Esophagus muscularis mucosa (tissue), 4 donors: ENCODE measurements around the gene RAMACL. TPM values are rescaled to one million over a fixed set of nuclear protein-coding genes. Genes with fewer than 3 reads are reported as not detected.

Source experiments
- DNase-seq: peaks from one replicate; pipeline ENCODE4 v3.0.0-alpha.2; 2017; ENCODE audit errors: extremely low spot score
- H3K27ac ChIP-seq, 4 donors: fragments of 200-600 bp; sonication (generic); replicated peaks in 1 of 4; 1 replicate in 3 of 4; 2 replicates in 1 of 4; pipeline ENCODE4 v1.5.1; 2016 to 2019; ENCODE audit warnings: mild to moderate bottlenecking in 1 of 4
- H3K27me3 ChIP-seq, 4 donors: fragments of 200-600 bp; sonication (generic); one replicate each; pipeline versions ENCODE4 v1.5.1 to v1.6.0; 2016 to 2019
- H3K36me3 ChIP-seq, 4 donors: fragments of 200-600 bp; sonication (generic); one replicate each; pipeline ENCODE4 v1.5.1; 2016 to 2019
- H3K4me1 ChIP-seq, 4 donors: fragments of 200-600 bp; sonication (generic); one replicate each; pipeline ENCODE4 v1.5.1; 2016 to 2019
- H3K4me3 ChIP-seq, 4 donors: fragments of 200-600 bp; sonication (generic); 1 replicate in 2 of 4; 2 replicates in 2 of 4; pipeline ENCODE4 v1.5.1; 2016 to 2019; ENCODE audit warnings: mild to moderate bottlenecking in 4 of 4, moderate library complexity in 1 of 4
- H3K9me3 ChIP-seq, 4 donors: fragments of 200-600 bp; sonication (generic); 1 replicate in 3 of 4; 2 replicates in 1 of 4; pipeline ENCODE4 v1.5.1; 2016 to 2019
- CTCF ChIP-seq, 3 experiments: fragments of 200-600 bp in 2 of 3; fragments of 450-650 bp in 1 of 3; sonication (generic) in 2 of 3; IDR thresholded peaks; one replicate each; pipeline ENCODE4 v1.5.1; 2017 to 2019; ENCODE audit warnings: antibody characterized with exemption in 3 of 3, mild to moderate bottlenecking in 2 of 3, moderate library complexity in 1 of 3
- EP300 ChIP-seq: sonication (generic); formaldehyde crosslinking; IDR thresholded peaks from one replicate; pipeline ENCODE4 v1.6.1; 2017; ENCODE audit warnings: antibody characterized with exemption
- POLR2A ChIP-seq: fragments of 450-650 bp; IDR thresholded peaks from one replicate; pipeline ENCODE4 v1.6.1; 2017; ENCODE audit warnings: antibody characterized with exemption, moderate library complexity, mild to moderate bottlenecking, low read depth
- POLR2AphosphoS5 ChIP-seq, 2 donors: sonication (generic); formaldehyde crosslinking; IDR thresholded peaks; one replicate each; pipeline ENCODE4 v1.6.1; 2017; ENCODE audit warnings: antibody characterized with exemption in 2 of 2
- whole genome bisulfite sequencing: methylation state at CpG from one replicate; pipeline ENCODE4 v1.1.5; 2018; 5-methylcytosine and 5-hydroxymethylcytosine counted together
- intact Hi-C: fragments of 100-400 bp; cut with DNase I; formaldehyde crosslinking; loops from one replicate; pipeline ENCODE4 v1.15.1; 2023
- total RNA-seq, 4 donors: library from RNA; depleted of rRNA; stranded (reverse); fragments of >200 nt; gene quantifications; one replicate each; pipeline versions ENCODE4 v1.1.0 to v1.2.1, GENCODE V29; 2016

Gene RAMACL
- total RNA-seq, 4 donors from 2014 or later, result 1.2 to 2.9 (median 2.1) TPM

- peaks cover 0 to 4% (median 0%) of the 10 kb centered on the region in 4 donors for H3K9me3 ChIP-seq
- TF ChIP-seq POLR2AphosphoS5 (IDR thresholded peaks at IDR 0.05) (no peak), POLR2A (no peak), EP300 (no peak), CTCF (IDR thresholded peaks at IDR 0.05) (no peak)
- peaks cover 0 to 4% (median 0%) of the 10 kb centered on the region in 4 donors for H3K36me3 ChIP-seq
- intact Hi-C loops, result no loop called here
- no peak overlapping the region for H3K27ac ChIP-seq
- no peak overlapping the region for H3K4me3 ChIP-seq
- 81% methylated on average over 13 of the region's 18 CpGs for WGBS
- peaks cover 3 to 18% (median 13%) of the 10 kb centered on the region in 4 donors for H3K4me1 ChIP-seq
- DNase-seq, result no peak
- no peaks in the 10 kb centered on the region for H3K27me3 ChIP-seq
These were observed 13.9 kb downstream of the RAMACL start for GRCh38 chr6:166572370-166573261.

GRCh38 chr6:166570929-166571713 lies 15.4 kb downstream of the RAMACL start:
- no peaks in the 10 kb centered on the region for H3K27me3 ChIP-seq
- H3K4me1 ChIP-seq, result peaks cover 11 to 26% (median 17%) of the 10 kb centered on the region in 4 donors
- H3K36me3 ChIP-seq, result no peaks in the 10 kb centered on the region
- no peak for DNase-seq
- TF ChIP-seq POLR2A, result no peak
- no peak for TF ChIP-seq EP300
- TF ChIP-seq CTCF (IDR thresholded peaks at IDR 0.05), result no peak
- TF ChIP-seq POLR2AphosphoS5 (IDR thresholded peaks at IDR 0.05), result no peak
- no peak overlapping the region for H3K27ac ChIP-seq
- no peak overlapping the region for H3K4me3 ChIP-seq
- no peaks in the 10 kb centered on the region for H3K9me3 ChIP-seq
- intact Hi-C loops, result no loop called here
- 91% methylated on average over 22 of the region's 22 CpGs for WGBS

GRCh38 chr6:166569206-166569605 lies 17.3 kb downstream of the RAMACL start:
- Histone ChIP-seq H3K27me3 (no peaks in the 10 kb centered on the region), H3K4me3 (no peak overlapping the region), H3K9me3 (no peaks in the 10 kb centered on the region), H3K4me1 (peaks cover 6 to 28% (median 14%) of the 10 kb centered on the region in 4 donors), H3K36me3 (peaks cover 0 to 7% (median 0%) of the 10 kb centered on the region in 4 donors), H3K27ac (no peak overlapping the region)
- DNase-seq, result no peak
- intact Hi-C loops, result no loop called here
- TF ChIP-seq POLR2A (no peak), CTCF (IDR thresholded peaks at IDR 0.05) (no peak), EP300 (no peak), POLR2AphosphoS5 (IDR thresholded peaks at IDR 0.05) (no peak)
- WGBS, result 88% methylated on average over 13 of the region's 13 CpGs

GRCh38 chr6:166567813-166568212 lies 18.7 kb downstream of the RAMACL start:
- Histone ChIP-seq H3K27ac (no peak overlapping the region), H3K4me1 (peaks cover 10 to 29% (median 15%) of the 10 kb centered on the region in 4 donors), H3K9me3 (no peaks in the 10 kb centered on the region), H3K4me3 (no peak overlapping the region), H3K36me3 (peaks cover 0 to 11% (median 0%) of the 10 kb centered on the region in 4 donors), H3K27me3 (no peaks in the 10 kb centered on the region)
- intact Hi-C loops, result no loop called here
- 87% methylated on average over 4 of the region's 8 CpGs for WGBS
- no peak for TF ChIP-seq POLR2A
- TF ChIP-seq CTCF (IDR thresholded peaks at IDR 0.05), result no peak
- TF ChIP-seq POLR2AphosphoS5 (IDR thresholded peaks at IDR 0.05), result no peak
- TF ChIP-seq EP300, result no peak
- DNase-seq, result no peak
